GM18508 (cell line): Measurements from ENCODE around the gene PAGR1.
"Not testable (repeated sequence)": the region's sequence is repeated elsewhere in the genome, so short reads cannot be mapped to it uniquely, and the experiment has no call there.

ENCODE experiments used
- ATAC-seq: cut with Tn5 transposase; IDR thresholded peaks from one replicate; pipeline ENCODE4 v1.9.1; 2021; ENCODE audit warnings: moderate number of reproducible peaks; ENCODE audit not compliant: insufficient read depth, unreplicated experiment

The PAGR1 gene

GRCh38 chr16:29815793-29816693 lies at the start of gene PAGR1:
Gene PAGR1, plus strand, starts transcription at chr16:29816152. Its CDS starts 374 bp downstream, at chr16:29816526.
- peak; percentile 40 for ATAC-seq

- no peak for ATAC-seq
These were observed 49.4 kb upstream of the PAGR1 start for GRCh38 chr16:29766571-29766970.

- ATAC-seq: no peak
These were observed 48.9 kb upstream of the PAGR1 start for GRCh38 chr16:29767062-29767461.

DNA sequence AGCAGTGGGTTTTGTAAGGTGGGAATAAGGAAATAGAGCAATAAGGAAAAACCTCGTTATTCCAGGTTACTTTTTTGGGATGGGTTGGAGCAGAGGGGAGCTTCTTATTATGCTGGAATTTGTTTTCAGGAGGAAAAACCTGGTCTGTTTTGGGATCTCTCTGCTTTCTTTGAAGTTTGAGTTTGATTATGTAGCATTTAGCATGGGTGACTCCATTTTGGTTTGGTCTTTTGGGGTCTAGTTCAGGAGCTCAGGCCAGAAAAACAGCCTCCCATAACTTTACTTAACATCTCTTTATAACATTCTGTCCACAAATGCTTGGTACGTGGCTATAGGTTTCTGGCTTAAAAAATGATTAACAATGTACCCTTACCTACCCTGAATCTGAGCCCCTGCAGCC lies 46.4 kb upstream of the PAGR1 start:
- no peak for ATAC-seq

- no peak for ATAC-seq
These were observed 45.6 kb upstream of the PAGR1 start for GRCh38 chr16:29770250-29770929.

DNA sequence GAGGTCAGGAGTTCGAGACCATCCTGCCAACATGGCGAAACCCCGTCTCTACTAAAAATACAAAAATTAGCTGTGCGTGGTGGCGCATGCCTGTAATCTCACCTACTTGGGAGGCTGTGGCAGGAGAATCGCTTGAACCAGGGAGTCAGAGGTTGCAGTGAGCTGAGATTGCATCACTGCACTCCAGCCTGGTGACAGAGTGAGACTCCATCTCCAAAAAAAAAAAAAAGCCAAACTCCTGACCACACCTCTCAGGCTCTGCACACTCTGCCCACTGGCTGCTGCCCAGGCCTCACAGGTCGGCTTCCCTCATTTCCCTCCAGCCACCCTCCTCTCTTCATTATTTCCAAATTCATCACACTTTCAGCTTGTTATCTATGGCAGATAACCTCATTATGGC lies 43.6 kb upstream of the PAGR1 start:
- ATAC-seq: not testable (repeated sequence)

GRCh38 chr16:29774730-29775129 lies 41.2 kb upstream of the PAGR1 start:
- ATAC-seq: no peak

- ATAC-seq: no peak
These were observed 40.1 kb upstream of the PAGR1 start for GRCh38 chr16:29775742-29776408.

DNA sequence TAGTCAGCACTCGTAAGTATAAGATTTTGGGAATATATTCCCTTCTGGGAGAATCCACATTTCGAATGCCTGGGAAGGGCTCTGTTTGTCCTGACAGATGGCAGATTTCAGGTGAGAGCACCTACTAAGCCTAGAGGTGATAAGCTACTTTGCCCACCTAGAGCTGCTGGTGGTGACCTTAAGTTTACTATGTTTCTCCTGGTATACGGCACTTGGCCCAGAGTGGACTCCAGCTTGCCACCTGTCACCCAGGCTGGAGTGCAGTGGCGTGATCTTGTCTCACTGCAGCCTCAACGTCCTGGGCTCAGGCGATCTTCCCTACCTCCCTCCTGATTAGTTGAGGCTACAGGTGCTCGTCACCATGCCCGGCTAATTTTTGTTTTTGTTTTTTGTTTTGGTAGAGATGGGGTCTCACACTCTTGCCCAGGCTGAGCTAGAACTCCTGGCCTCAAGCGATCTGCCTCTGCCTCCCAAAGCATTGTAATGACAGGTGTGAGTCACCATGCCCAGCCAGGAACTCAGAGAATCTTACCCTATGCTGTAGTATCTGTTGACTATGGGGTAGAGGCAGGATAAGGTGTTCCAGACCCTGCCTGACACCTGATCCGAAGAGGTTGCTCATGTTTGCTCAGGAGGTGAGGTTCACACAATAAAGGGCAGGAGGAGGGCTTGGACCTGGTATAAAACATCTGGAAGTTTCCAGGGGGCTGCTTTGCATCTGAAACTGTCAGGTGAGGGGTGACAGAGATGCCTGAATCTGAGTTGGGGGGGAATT lies 38.2 kb upstream of the PAGR1 start, which contains the start of gene ZG16:
Gene ZG16 (plus strand): TSS at position 681 of the 775 bp plus-strand sequence. CDS start 1,011 bp downstream, outside the sequence.
- ATAC-seq: no peak

GRCh38 chr16:29779474-29779873 lies 36.5 kb upstream of the PAGR1 start:
- ATAC-seq: no peak

- not testable (repeated sequence) for ATAC-seq
These were observed 32.6 kb upstream of the PAGR1 start for GRCh38 chr16:29783094-29783953.

DNA sequence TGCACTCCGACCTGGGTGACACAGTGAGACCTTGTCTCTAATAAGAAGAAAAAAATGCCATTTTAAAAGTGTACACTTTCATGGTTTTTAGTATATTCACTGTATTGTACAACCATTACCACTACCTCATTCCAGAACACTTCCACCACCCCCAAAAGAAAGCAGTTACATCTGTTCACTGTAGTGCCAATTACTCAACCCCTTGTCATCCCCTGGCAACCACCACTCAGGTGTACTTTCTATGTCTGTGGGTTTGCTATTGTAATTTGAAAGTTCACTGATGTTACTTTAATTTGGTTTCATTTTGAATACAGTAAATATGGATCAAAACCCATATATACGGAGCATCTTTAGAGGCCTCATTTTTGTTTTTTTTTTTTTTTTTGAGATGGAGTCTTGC lies 31.8 kb upstream of the PAGR1 start:
- ATAC-seq: no peak

DNA sequence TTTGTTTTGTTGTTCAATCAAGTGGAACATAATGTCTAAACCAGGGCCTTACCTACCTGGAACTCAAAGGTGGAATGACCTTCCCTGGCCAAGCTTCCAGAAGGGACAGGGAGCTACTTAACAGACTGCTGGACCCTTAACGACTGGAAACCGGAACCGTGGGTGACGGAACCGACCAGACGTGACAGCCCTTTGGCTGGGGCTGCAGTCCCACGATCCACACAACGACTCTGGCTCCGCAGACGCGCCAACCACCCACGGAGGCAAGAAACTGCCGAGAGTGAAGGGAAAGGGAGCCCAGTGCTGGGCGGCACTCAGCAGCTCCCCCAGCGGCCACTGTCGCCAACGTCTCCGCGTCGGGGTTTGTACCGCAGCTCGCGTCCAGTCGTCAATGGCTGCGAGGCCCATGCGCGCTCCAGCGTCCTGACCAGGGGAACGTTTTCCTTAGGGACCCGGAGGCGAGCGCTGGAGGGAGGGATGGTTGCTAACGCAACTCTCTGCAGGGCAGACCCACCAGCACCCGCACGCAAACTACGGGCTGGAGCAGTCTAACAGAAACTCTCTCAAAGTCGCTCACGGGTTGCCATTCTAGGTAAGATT lies 31.0 kb upstream of the PAGR1 start:
- ATAC-seq: no peak

DNA sequence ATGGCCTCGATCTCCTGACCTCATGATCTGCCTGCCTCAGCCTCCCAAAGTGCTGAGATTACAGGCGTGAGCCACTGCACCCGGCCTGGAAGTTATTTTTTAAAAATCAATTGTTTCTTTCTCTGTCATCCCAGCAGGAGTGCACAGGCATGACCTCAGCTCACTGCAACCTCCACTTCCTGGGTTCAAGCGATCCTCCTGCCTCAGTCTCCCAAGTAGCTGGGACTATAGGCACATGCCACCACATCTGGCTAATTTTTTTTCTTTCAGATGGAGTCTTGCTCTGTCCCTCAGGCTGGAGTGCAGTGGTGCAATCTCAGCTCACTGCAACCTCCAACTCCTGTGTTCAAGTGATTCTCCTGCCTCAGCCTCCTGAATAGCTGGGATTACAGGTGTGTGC lies 28.8 kb upstream of the PAGR1 start:
- not testable (repeated sequence) for ATAC-seq

- ATAC-seq: no peak
These were observed 26.2 kb upstream of the PAGR1 start for GRCh38 chr16:29789775-29790182.

DNA sequence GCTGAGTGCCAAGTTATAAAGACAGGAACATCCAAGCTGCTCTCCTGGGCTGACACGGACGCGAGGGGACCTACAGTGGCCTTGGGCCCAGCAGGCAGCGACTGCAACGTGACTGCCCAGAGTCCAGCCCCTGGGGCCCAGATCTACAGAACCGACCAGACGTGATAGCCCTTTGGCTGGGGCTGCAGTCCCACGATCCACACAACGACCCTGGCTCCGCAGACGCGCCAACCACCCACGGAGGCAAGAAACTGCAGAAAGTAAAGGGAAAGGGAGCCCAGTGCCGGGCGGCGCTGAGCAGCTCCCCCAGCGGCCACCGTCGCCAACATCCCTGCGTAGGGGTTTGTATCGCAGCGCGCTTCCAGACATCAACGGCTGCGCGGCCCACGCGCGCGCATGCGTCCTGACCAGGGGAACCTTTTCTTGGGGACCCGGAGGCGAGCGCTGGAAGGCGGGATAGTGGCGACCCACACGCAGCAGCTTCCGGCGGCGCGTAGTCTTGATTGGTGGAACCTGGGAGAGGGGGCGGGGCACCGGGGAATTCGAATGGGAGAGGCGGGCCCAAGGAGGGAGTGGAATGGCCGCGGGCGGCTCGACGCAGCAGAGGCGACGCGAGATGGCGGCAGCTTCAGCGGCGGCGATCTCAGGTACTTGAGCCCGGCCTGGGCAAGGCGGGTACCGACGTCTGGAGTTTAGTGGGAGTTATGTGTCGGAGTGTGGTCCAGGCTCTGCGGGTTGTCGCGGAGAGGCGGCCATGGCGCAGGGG lies 25.6 kb upstream of the PAGR1 start, which contains the start of gene KIF22:
Gene KIF22 (plus strand): TSS at position 569 of the 766 bp plus-strand sequence. CDS start 9 bp downstream, at position 578.
- peak; percentile 82 for ATAC-seq

GRCh38 chr16:29790949-29791844 lies 24.8 kb upstream of the PAGR1 start:
- ATAC-seq: no peak
